Occipital lobe (tissue), 2 donors: ENCODE results near the gene CEACAM3. TPM values are rescaled to one million over a fixed set of nuclear protein-coding genes. Genes with fewer than 3 reads are reported as not detected.

Experiments
- DNase-seq: peaks from one replicate; lab custom pipeline; 2025; lab: John Stamatoyannopoulos, UW
- total RNA-seq: library from RNA; depleted of rRNA; stranded (reverse); fragments of >200 nt; gene quantifications from one replicate; pipeline ENCODE4 v1.2.3, GENCODE V29; 2014

The CEACAM3 gene
- total RNA-seq, 1 donor from 2014 or later, result not detected

DNA sequence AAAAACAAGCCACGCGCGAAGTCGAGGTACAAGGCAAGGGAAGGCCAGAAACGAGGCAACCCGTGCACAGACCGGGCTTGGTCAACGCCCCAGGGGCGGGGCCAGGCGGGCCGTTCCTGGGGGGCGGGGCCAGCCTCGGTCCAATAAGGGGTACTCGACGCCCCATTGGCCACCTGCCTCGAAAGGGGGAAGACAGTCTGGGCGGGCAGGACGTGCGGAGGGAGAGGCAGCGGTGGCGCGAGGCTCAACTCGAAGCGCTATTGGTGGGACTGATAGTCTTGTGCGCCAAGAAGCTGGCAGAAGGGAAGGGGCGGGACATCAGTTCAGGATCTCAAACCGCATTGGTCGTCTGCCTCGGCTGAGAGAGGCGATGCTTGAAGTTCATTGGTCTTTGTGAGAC is 48.2 kb downstream of the CEACAM3 start, which contains the start of gene LYPD4:
LYPD4 (minus strand) TSS at position 83 of the 400 bp plus-strand sequence. CDS start 5,398 bp downstream, outside the sequence.
- DNase-seq, result no peak

DNA sequence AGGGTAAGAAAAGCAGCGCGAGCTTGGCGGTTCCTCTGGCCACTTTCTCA is 48.4 kb downstream of the CEACAM3 start, which contains the start of gene DMRTC2:
DMRTC2 (plus strand) TSS at position 42 of the 50 bp plus-strand sequence. CDS start 2,387 bp downstream, outside the sequence.
- DNase-seq, result no peak

GRCh38 chr19:41845051-41845590 is 48.7 kb downstream of the CEACAM3 start:
- DNase-seq, result no peak

DNA sequence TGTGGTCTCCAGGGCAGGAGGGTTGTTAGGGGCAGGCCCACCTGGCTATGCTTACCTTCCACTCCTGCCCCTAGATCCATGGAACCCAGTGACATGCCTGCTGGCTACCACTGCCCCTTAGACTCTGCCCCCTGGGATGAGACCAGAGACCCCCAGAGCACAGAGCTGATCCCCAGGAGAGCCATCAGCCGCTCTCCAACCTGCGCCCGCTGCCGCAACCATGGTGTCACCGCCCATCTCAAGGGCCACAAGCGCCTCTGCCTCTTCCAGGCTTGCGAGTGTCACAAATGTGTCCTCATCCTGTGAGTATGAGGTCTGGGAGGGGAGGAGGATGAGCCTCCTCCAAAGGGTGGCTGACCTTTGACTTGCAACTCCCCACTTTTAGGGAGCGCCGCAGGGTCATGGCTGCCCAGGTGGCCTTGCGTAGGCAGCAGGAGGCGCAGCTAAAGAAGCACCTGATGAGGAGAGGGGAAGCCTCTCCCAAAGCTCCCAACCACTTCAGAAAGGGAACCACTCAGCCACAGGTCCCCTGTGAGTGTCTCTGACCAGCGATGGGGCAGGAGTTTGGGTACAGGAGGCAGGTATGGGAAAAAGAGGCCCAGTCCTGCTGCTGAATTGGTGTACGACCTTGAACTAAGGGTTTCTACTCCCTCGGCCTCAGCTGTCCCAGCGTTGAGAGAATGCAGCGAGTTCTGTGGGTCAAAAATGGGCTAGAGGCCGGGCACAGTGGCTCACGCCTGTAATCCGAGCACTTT is 51.1 kb downstream of the CEACAM3 start:
- no peak for DNase-seq

DNA sequence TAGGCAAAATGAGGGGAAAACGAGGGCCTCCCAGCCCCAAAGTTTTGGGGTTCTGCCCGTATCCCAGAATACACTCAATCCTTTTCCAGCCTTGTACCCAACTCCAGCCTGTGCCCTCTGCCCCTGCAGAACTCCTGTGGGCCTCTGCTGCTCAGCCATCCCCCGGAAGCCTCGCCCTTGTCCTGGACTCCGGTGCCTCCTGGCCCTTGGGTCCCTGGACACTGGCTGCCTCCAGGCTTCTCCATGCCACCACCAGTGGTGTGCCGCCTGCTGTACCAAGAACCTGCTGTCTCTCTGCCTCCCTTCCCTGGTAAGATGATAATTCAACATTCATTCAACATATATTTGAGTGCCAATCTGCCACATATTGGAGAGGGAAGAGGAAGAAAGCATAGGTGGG is 52.3 kb downstream of the CEACAM3 start:
- DNase-seq, result no peak

GRCh38 chr19:41849067-41849466 is 52.7 kb downstream of the CEACAM3 start:
- no peak for DNase-seq

- DNase-seq, result no peak
Observed at GRCh38 chr19:41850381-41850780, 54.0 kb downstream of the CEACAM3 start.

DNA sequence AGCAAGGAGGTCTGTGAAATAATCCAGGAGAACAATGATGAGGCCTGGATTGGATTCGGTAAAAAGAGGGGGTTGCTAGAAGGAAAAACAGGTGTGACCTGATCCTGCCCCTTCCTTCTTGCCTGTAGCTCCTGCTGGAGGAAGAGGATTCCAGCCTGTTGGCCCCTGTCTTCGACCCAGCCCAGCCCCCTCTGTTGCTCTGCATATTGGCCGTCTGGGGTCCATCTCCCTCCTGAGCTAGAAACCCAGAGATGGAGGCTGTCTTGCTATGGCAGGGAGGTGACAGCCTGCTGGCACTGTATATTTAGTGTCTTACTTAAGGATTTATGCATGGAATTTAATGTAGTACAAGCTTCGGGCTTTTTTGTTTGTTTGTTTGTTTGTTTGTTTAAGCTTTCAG is 55.1 kb downstream of the CEACAM3 start:
- DNase-seq, result no peak

- no peak for DNase-seq
Observed at GRCh38 chr19:41853344-41853743, 57.0 kb downstream of the CEACAM3 start.

- DNase-seq, result no peak
Observed at GRCh38 chr19:41853768-41854167, 57.4 kb downstream of the CEACAM3 start.

DNA sequence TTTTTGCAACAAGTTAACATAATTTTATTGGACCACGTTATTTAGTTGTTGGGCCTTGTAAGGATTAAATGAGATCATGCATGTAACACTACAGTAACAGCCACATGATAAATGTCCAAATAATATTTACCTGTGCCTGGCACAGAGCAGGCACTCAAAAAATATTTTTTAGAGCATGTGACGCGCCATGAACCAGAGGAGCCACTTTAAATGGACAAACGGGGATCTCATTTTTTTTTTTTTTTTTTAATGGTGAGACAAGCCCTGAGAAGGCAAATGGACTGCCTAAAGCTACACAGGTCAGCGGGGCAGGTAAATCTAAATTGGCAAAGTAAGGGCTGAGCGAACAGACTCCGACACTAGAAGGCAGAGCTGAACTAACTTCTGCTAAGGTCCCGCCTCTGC is 62.8 kb downstream of the CEACAM3 start:
- DNase-seq, result no peak

- peak; percentile 98 for DNase-seq
Observed at GRCh38 chr19:41859618-41860418, 63.4 kb downstream of the CEACAM3 start, which contains the start of gene RPS19. Gene RPS19, plus strand, starts transcription at chr19:41860255. Its CDS starts 520 bp downstream, at chr19:41860775.

DNA sequence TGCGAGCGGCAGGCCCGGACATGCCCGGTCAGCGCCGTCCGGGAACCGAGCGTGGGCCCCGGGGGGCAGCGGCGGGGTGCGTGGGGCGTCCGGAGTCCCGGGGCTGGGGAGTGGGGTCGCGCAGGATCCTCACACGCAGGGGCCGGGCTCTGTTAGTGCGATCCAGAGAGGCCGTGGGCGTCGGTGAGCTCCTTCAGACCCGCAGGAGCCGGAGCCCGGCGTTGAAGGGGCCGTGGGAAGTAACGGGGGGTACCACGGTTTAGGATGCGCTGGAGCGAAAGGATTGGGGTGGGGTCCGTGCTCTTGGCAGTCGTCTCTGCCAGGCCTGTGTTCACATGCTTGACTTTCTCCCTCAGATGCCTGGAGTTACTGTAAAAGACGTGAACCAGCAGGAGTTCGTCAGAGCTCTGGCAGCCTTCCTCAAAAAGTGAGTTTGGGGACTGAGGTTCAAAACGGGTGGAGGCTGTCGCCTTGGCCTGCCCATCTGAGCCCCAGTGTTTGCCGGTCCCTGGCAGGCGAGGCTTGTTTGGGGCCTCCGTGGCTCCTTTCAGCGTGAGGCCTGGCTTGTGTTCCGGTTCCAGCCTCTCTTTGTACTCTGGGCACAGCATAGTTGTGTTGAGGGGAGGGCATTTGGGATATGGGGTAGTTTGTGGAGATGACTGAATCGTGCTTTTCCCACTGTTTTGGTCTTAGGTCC is 64.2 kb downstream of the CEACAM3 start:
- no peak for DNase-seq

Other genes with a start within 250 kb of the CEACAM3 start
- 1.6 TPM for gene CEACAM21, start 220.4 kb upstream of the CEACAM3 start, total RNA-seq
- not detected for gene CEACAM4, start 169.5 kb upstream of the CEACAM3 start, total RNA-seq
- gene CEACAM7, start 108.3 kb upstream of the CEACAM3 start, total RNA-seq, result not detected
- gene CEACAM5, start 88.0 kb upstream of the CEACAM3 start, total RNA-seq, result not detected
- gene CEACAM6, start 41.1 kb upstream of the CEACAM3 start, total RNA-seq, result not detected
- not detected for gene LYPD4, start 48.1 kb downstream of the CEACAM3 start, total RNA-seq
- not detected for gene DMRTC2, start 48.5 kb downstream of the CEACAM3 start, total RNA-seq
- gene RPS19, start 63.7 kb downstream of the CEACAM3 start, total RNA-seq, result 405 TPM
- not detected for gene CD79A, start 80.7 kb downstream of the CEACAM3 start, total RNA-seq
- 8.7 TPM for gene ARHGEF1, start 86.6 kb downstream of the CEACAM3 start, total RNA-seq
- not detected for gene ERFL, start 131.9 kb downstream of the CEACAM3 start, total RNA-seq
- gene RABAC1, start 162.7 kb downstream of the CEACAM3 start, total RNA-seq, result 69.3 TPM
- gene ATP1A3, start 197.6 kb downstream of the CEACAM3 start, total RNA-seq, result 153 TPM